Upper lobe of left lung (tissue), 4 donors: ENCODE data around the gene TTLL12.

Experiments
- CTCF ChIP-seq, 6 experiments: fragments of 450-650 bp in 4 of 6; fragments of 200-600 bp in 2 of 6; sonication (generic) in 2 of 6; IDR thresholded peaks; one replicate each; pipeline ENCODE4 v1.5.1; 2016 to 2019; ENCODE audit warnings: antibody characterized with exemption in 6 of 6
- EP300 ChIP-seq, 4 donors: sonication (generic); formaldehyde crosslinking; IDR thresholded peaks; one replicate each; pipeline ENCODE4 v1.5.1; 2017; ENCODE audit warnings: antibody characterized with exemption in 4 of 4, control low read depth in 2 of 4
- POLR2AphosphoS5 ChIP-seq, 2 donors: sonication (generic); formaldehyde crosslinking; IDR thresholded peaks; one replicate each; pipeline ENCODE4 v1.5.1; 2017; ENCODE audit warnings: antibody characterized with exemption in 2 of 2

DNA sequence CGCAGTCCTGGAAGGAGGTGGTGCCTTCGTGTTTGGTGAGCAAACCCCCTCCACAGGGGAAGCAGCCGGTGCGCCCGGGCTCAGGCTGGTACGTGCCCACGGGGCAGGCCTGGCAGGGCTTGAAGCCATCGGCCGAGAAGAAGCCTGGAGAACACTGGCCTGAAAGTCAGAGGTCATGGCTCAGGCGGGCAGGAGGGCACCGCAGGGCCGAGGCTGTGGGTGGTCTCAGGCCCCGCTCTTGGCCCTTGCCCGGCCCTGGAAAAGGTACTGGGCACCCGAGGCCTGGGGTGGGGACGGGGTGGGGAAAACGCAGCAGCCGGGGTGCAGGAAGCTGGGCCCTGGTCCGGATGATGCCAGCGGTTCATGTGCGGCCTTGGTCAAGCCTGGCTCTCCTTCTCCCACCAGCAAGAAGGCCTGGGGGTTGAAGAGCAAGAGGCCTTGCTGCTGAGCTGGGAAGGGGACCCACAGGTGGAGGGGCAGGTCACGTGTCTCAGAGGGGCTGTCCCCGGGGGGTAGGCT is 25.6 kb upstream of the TTLL12 start:
- no peak for TF ChIP-seq EP300 (IDR thresholded peaks at IDR 0.05)
- no peak for TF ChIP-seq CTCF (IDR thresholded peaks at IDR 0.05)
- TF ChIP-seq POLR2AphosphoS5 (IDR thresholded peaks at IDR 0.05) = no peak
